ENCODE measurements around the gene RNPEP.
"Not testable (repeated sequence)": the region's sequence is repeated elsewhere in the genome, so short reads cannot be mapped to it uniquely, and the experiment has no call there.

The RNPEP gene

DNA sequence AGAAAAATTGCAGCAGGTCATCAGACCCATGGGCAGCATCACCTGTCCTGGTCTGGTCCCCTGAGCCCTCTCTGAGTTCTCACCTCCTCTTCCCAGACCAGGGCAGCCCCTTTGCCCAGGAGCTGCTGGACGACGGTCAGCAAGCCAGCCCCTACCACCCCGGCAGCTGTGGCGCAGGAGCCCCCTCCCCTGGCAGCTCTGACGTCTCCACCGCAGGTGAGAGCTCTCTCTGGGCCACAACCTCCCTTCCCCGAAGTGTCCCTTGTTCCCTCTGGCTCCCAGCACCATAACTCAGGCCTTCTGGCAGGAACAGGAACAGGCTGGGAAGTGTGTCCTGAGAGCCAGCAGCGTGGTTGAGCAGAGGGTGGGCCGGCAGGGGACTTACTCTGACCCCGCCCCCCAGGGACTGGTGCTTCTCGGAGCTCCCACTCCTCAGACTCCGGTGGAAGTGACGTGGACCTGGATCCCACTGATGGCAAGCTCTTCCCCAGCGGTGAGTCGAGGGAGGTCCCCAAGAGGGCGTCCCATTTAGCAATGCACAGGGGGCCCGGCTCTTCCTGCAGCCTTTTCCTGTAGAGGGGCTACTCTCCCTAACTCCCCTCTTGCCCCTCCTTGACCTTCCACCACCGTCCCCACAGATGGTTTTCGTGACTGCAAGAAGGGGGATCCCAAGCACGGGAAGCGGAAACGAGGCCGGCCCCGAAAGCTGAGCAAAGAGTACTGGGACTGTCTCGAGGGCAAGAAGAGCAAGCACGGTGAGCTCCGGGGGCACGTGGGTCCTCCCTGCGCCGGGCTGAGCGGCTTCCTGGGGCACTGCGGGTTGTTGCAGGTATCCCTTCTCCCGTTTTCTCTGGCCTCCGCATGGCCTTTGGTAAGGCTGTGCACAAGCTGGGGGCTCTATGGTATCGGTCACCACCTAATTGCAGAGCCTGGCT is 30.4 kb downstream of the RNPEP start:
- DNase-seq, result no peak

- DNase-seq, result no peak
Observed at GRCh38 chr1:202013603-202014002, 31.2 kb downstream of the RNPEP start.

- DNase-seq, result no peak
Observed at GRCh38 chr1:202014060-202014459, 31.6 kb downstream of the RNPEP start.

DNA sequence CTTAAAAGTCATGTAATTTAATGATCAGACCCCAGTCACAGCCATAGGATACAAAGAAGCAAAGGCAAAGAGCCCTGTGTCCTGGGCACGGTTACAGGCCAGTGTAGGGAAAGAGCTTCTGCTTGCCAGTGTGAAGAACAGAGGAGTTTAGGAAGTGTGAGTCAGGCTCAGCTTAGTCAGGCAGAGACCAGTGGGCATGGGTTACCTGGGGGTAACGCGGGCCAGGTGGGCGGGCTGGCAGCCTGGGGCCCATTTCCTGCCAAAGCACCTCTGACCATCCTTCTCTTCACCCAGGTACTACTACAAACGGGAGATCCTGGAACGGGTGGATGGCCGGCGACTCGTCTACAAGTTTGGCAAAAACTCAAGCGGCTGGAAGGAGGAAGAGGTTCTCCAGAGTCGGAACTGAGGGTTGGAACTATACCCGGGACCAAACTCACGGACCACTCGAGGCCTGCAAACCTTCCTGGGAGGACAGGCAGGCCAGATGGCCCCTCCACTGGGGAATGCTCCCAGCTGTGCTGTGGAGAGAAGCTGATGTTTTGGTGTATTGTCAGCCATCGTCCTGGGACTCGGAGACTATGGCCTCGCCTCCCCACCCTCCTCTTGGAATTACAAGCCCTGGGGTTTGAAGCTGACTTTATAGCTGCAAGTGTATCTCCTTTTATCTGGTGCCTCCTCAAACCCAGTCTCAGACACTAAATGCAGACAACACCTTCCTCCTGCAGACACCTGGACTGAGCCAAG is 32.6 kb downstream of the RNPEP start:
- DNase-seq, result no peak

- no peak for DNase-seq
Observed at GRCh38 chr1:202015662-202015937, 33.2 kb downstream of the RNPEP start.

- DNase-seq, result no peak
Observed at GRCh38 chr1:202016022-202016810, 33.8 kb downstream of the RNPEP start.

- no peak for DNase-seq
Observed at GRCh38 chr1:202016811-202017748, 34.6 kb downstream of the RNPEP start.

GRCh38 chr1:202017749-202018467 is 35.5 kb downstream of the RNPEP start:
- peak; percentile 38 to 50 for DNase-seq

GRCh38 chr1:202018468-202019234 is 36.2 kb downstream of the RNPEP start:
- peak; percentile 65 to 81 for DNase-seq

GRCh38 chr1:202019235-202019558 is 36.7 kb downstream of the RNPEP start:
- not testable (repeated sequence) for DNase-seq

DNA sequence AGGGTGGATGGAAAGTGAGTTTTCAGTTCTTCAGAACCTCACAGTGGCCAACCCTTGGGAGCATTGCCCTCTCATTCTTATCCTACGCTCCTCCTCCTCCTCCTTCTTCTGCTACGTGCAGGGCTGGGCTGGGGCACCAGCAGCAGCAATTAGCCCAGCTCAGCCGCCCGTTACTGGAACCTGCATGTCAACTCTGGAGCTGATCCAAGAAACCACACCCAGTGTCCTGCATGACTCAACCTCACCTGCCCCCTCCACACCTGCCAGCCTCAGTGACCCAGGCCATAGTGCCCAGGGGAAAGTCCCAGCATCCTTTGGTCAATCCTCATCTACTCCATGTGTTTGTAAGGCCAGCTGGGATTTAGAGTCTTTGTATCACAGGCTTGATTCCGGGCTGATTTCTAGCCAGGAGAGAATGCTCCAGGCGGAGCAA is 40.6 kb downstream of the RNPEP start:
- peak; percentile 90 to 94 for DNase-seq

DNA sequence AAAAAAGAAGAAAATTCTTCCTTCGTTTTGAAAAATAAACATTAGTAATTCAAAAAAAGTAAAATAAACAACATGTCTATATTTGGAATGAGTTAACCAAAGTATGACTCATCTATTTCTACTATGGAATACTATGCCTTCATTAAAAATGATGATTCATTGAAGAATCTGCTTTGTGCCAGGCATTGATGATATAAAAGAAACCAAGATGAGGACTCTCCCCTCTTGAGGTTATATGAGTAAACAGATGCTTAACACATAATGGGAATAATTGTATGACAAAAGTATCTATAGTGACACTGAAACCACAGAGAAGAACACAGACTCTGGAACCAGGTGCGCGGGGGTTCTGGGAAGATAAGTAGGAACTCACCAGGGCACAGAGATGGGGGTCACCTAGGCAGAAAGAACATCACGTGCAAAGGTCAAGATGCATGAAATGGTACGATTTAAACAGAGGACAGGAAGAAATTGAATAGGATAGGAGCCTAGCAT is 46.8 kb downstream of the RNPEP start:
- DNase-seq, result peak in 1 of 2 experiments; percentile 32

DNA sequence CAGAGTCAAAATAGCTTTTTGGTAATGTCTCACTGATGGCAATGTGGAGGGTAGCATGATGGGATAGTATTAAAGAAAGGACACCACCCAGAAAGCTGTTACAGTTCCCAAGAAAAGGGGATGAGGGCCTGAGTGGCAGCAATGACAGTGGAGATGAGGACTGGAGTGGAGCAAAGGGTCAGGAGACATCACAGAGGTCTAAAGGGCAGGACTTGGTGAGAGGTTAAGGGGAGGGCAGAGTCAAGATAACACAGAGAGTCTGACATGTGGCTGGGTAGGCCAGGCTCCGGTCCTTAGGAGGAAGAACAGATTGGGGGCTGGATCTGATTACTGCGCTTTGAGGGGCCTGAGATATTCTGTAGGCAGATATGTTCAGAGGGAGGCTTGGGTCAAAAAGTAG is 47.3 kb downstream of the RNPEP start:
- no peak for DNase-seq

GRCh38 chr1:202031796-202032195 is 49.3 kb downstream of the RNPEP start:
- no peak for DNase-seq

DNA sequence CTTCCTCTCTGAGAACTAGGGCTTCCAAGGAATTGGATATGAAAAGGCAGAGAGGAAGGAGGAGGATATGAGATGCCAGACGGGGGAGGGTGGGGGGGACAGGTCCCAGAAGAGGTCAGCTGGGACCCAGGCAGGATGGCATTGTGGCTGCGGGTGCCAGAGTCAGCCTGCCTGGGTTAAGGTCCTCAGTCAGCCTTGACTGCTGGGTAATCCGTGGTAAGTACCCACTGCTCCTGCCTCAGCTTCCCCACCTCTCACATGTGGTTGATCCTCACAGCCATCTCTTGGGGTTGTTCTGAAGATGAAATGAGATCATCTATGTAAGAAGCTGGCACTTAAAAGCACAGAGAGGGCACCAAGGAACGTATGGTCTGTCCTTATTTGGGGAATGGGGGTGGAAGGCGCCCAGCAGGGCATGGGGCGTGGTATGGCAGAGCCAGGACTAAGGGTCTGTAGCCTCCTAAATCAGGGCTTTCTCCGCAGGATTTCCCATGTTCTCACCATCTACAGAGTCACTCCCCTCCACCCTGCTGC is 51.8 kb downstream of the RNPEP start:
- DNase-seq, result no peak

DNA sequence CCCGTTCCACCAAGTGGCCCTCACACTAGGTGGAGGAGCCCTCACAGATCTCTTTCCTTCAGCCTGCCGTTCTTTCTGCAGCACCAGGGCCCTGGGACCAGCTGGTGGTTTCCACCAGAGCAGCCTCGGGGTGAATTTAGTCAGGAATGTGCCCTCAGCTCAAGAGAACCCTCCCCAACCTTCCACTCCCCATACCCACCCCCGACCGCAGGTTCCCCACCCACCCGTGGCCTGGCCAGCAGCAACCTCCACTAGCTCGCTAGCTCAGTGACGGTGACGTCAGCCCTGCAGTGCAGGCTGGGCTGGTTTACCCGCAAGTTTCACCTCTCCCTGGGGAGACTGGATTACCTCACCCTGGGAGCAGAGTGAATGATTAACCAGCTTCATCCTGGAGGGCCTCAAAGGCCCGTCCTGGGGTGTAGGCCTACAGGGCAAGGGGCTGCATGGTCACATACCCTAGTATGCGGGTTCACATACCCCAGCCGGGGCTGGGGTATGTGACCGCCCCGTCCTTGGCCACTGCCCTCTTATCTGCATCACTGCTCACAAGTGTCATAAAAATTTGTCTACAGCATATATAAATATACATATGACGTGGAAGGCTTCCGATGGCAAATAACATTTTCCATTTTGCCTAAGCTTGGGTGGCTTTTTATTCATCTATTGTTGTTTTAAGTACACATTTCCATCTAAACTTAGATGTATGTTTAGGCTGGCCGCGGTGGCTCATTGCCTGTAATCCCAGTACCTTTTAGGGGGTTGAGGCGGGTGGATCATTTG is 52.4 kb downstream of the RNPEP start:
- DNase-seq, result peak; percentile 73 to 81

- DNase-seq, result no peak
Observed at GRCh38 chr1:202036595-202037387, 54.3 kb downstream of the RNPEP start.

GRCh38 chr1:202037706-202038296 is 55.4 kb downstream of the RNPEP start:
- DNase-seq, result no peak

Data from SHP77 (cell line).